ENCODE results near the gene DEXI.

GRCh38 chr16:10989559-10989958 is 47.3 kb upstream of the DEXI start:
- TF ChIP-seq EZH2 (IDR thresholded peaks at IDR 0.05; ENCODE audit: insufficient read depth, poor library complexity, severe bottlenecking) (no peak), EZH2phosphoT487 (IDR thresholded peaks at IDR 0.05; ENCODE audit: insufficient read depth, low read depth) (no peak)

All from GM23248 (cell line).